Measurements from ENCODE around the gene OR51F1.
"Not testable (repeated sequence)": the region's sequence is repeated elsewhere in the genome, so short reads cannot be mapped to it uniquely, and the experiment has no call there.

Gene OR51F1

GRCh38 chr11:4769838-4770237, at the start of gene OR51F1:
TSS of gene OR51F1 (minus strand) at chr11:4769938. CDS start at chr11:4769938, 0 bp downstream.
- no peaks in the 10 kb centered on the region for H3K4me1 ChIP-seq (ENCODE audit: control insufficient read depth in 1 of 2, insufficient read depth in 1 of 2, low read depth in 1 of 2, low read length in 1 of 2)
- H3K27me3 ChIP-seq, result no peaks in the 10 kb centered on the region
- no peak within 1 kb of the TSS for H3K4me3 ChIP-seq (ENCODE audit: low read depth in 1 of 2, low read length in 1 of 2)
- TF ChIP-seq CTCF (IDR thresholded peaks at IDR 0.05), result no peak
- H3K36me3 ChIP-seq, result no peaks in the 10 kb centered on the region
- H3K27ac ChIP-seq, result no peak within 1 kb of the TSS
- H3K9me3 ChIP-seq, result no peaks in the 10 kb centered on the region

- Histone ChIP-seq H3K9me3 (no peaks in the 10 kb centered on the region), H3K36me3 (no peaks in the 10 kb centered on the region), H3K27me3 (no peaks in the 10 kb centered on the region), H3K27ac (no peak overlapping the region), H3K4me1 (ENCODE audit: control insufficient read depth in 1 of 2, insufficient read depth in 1 of 2, low read depth in 1 of 2, low read length in 1 of 2) (no peaks in the 10 kb centered on the region), H3K4me3 (ENCODE audit: low read depth in 1 of 2, low read length in 1 of 2) (no peak overlapping the region)
- TF ChIP-seq CTCF (IDR thresholded peaks at IDR 0.05), result no peak
These were observed 39.5 kb upstream of the OR51F1 start for GRCh38 chr11:4809246-4809645.

GRCh38 chr11:4808476-4808875, 38.7 kb upstream of the OR51F1 start:
- H3K27me3 ChIP-seq, result no peaks in the 10 kb centered on the region
- no peaks in the 10 kb centered on the region for H3K36me3 ChIP-seq
- no peaks in the 10 kb centered on the region for H3K4me1 ChIP-seq (ENCODE audit: control insufficient read depth in 1 of 2, insufficient read depth in 1 of 2, low read depth in 1 of 2, low read length in 1 of 2)
- TF ChIP-seq CTCF (IDR thresholded peaks at IDR 0.05), result no peak
- no peak overlapping the region for H3K27ac ChIP-seq
- H3K9me3 ChIP-seq, result no peaks in the 10 kb centered on the region
- no peak overlapping the region for H3K4me3 ChIP-seq (ENCODE audit: low read depth in 1 of 2, low read length in 1 of 2)

- H3K9me3 ChIP-seq, result no peaks in the 10 kb centered on the region
- no peaks in the 10 kb centered on the region for H3K27me3 ChIP-seq
- H3K4me3 ChIP-seq (ENCODE audit: low read depth in 1 of 2, low read length in 1 of 2), result no peak within 1 kb of the TSS
- no peaks in the 10 kb centered on the region for H3K4me1 ChIP-seq (ENCODE audit: control insufficient read depth in 1 of 2, insufficient read depth in 1 of 2, low read depth in 1 of 2, low read length in 1 of 2)
- H3K27ac ChIP-seq, result no peak within 1 kb of the TSS
- H3K36me3 ChIP-seq, result no peaks in the 10 kb centered on the region
- no peak for TF ChIP-seq CTCF (IDR thresholded peaks at IDR 0.05)
These were observed 34.5 kb upstream of the OR51F1 start, which contains the start of gene OR52R1 for GRCh38 chr11:4804280-4804679. TSS of gene OR52R1 (minus strand) at chr11:4804380. CDS start at chr11:4804380, 0 bp downstream.

GRCh38 chr11:4801316-4801715, 31.6 kb upstream of the OR51F1 start:
- H3K9me3 ChIP-seq; H3K27ac ChIP-seq; H3K4me3 ChIP-seq (ENCODE audit: low read depth in 1 of 2, low read length in 1 of 2); H3K4me1 ChIP-seq (ENCODE audit: control insufficient read depth in 1 of 2, insufficient read depth in 1 of 2, low read depth in 1 of 2, low read length in 1 of 2); H3K36me3 ChIP-seq; H3K27me3 ChIP-seq: not testable (repeated sequence)

- TF ChIP-seq CTCF (IDR thresholded peaks at IDR 0.05), result no peak
- Histone ChIP-seq H3K4me3 (ENCODE audit: low read depth in 1 of 2, low read length in 1 of 2) (no peak overlapping the region), H3K9me3 (no peaks in the 10 kb centered on the region), H3K27me3 (no peaks in the 10 kb centered on the region), H3K36me3 (no peaks in the 10 kb centered on the region), H3K27ac (no peak overlapping the region), H3K4me1 (ENCODE audit: control insufficient read depth in 1 of 2, insufficient read depth in 1 of 2, low read depth in 1 of 2, low read length in 1 of 2) (no peaks in the 10 kb centered on the region)
These were observed 28.9 kb upstream of the OR51F1 start for GRCh38 chr11:4798427-4799183.

Data from neutrophil (primary cell).